T-helper 22 cell (primary cell): Measurements from ENCODE around the gene KIAA0586.
"Not testable (repeated sequence)": the region's sequence is repeated elsewhere in the genome, so short reads cannot be mapped to it uniquely, and the experiment has no call there.

ENCODE experiments used
- DNase-seq: peaks from one replicate; pipeline ENCODE4 v3.0.0-alpha.2; 2020; ENCODE audit warnings: low read depth

The KIAA0586 gene

GRCh38 chr14:58549105-58549757 is 121.7 kb downstream of the KIAA0586 start:
- DNase-seq, result no peak

GRCh38 chr14:58553959-58554358 is 126.4 kb downstream of the KIAA0586 start:
- DNase-seq, result no peak

GRCh38 chr14:58555647-58556046 is 128.1 kb downstream of the KIAA0586 start:
- DNase-seq, result no peak

- no peak for DNase-seq
Measured at GRCh38 chr14:58557242-58557641, 129.7 kb downstream of the KIAA0586 start.

- no peak for DNase-seq
Measured at GRCh38 chr14:58560208-58560607, 132.7 kb downstream of the KIAA0586 start.

DNA sequence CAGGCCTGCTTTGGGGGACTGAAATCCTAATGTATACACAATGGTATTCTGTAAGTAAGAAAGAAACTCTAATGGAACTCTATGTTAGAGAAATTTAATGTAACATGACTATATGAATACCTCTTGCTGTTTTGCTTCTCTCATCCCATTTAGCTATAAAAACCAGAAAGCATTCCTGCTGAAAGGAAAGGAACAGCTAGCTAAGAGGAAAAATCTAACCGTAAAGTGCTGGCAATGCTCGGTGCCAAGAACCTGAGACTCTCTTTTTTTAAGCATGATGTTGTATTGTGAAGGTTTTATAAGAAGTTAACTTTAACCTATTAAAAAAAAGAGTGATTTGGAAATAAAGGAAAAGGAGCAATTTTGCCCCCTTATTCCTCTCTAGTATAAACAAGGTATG is 134.6 kb downstream of the KIAA0586 start:
- no peak for DNase-seq

- no peak for DNase-seq
Measured at GRCh38 chr14:58563978-58564377, 136.5 kb downstream of the KIAA0586 start.

- DNase-seq, result no peak
Measured at GRCh38 chr14:58565832-58566231, 138.3 kb downstream of the KIAA0586 start.

DNA sequence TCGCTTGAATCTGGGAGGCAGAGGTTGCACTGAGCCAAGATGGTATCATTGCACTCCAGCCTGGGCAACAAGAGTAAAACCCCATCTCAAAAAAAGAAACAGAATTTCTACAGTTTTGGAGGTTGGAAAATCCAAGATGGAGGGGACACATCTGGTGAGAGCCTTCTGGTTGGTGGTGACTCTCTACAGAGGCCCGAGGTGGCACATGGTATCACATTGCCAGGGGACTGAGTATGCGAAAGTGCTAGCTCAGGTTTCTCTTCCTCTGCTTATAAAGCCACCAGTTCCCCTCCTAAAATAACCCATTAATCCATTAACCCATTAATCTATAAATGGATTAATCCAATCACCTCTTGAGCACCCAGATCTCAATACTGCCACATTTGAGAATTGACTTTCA is 139.5 kb downstream of the KIAA0586 start:
- no peak for DNase-seq

DNA sequence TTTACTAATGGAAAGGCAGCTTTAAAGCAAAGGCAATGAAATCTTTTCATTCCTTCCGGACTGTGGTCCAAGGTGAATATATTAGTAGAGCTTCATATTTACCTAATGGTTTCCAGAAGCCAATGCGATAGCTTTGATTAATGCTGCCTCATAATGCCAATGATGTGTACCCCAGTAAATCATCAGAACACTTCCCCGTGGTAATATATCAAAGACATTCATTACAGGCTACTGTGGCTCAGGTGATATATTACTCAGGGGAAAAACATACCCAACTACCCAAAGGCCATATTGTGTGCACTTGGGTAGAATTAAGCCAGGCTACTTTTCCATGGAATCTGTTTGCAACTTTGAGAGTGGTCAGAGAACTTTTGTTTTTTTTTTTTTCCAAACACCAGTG is 140.8 kb downstream of the KIAA0586 start:
- no peak for DNase-seq

GRCh38 chr14:58571256-58571655 is 143.7 kb downstream of the KIAA0586 start:
- no peak for DNase-seq

GRCh38 chr14:58571769-58572472 is 144.4 kb downstream of the KIAA0586 start:
- DNase-seq, result no peak

- no peak for DNase-seq
Measured at GRCh38 chr14:58572473-58572853, 144.9 kb downstream of the KIAA0586 start.

DNA sequence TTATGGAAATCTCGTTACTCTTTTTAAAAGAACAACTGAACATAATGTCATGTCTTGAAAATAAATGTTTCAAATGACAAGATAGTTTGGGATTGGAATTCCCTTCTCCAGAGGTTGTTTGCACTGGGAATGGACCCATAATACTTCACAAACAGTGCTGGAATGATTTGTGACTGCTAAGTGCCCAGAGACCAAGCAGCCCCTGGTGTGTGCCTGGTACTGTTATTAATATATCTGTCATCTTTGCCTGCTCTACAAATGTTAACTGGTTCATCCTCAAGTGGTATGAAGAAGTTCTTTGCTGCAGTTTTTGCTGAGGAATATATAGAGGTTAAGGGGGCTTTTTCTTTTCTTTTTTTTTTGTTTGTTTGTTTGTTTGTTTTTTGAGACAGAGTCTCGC is 145.3 kb downstream of the KIAA0586 start:
- no peak for DNase-seq

DNA sequence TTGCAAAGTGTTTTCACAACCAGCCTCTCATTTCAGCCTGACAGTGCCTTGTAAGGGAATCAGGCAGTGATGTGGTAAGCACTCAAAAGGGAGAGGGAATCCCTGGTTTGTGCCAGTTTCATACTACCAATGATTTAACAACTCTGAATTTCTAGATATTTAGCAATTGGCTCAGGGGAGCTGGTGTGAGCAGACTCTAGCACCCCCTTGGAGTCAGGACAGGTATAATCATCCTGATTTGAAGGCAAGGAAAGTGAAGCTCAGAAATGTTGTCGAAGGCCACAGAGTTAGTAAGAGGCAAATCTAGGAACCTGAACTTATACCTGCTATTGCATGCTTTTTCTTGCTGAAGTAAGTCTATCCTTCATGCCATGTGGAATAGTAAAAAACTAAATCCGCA is 147.1 kb downstream of the KIAA0586 start:
- DNase-seq, result no peak

DNA sequence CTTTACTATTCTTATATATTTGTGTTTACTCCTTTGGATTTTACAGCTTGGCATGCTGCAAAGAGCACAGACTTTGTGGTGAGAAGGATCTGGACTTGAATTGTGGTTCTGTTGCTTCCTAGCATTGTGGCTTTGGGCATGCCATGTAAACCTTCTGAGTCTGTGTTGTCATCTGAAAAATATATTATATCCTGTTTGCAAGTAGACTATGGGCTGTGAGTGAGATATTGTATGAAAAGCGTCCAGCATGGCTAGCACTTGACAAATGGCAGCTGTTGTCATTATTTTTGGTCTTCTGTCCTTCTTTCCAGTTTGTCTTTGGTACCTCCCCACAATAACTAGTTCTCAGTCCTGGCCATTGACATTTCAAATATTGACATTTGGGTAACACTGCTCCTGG is 148.4 kb downstream of the KIAA0586 start:
- no peak for DNase-seq

DNA sequence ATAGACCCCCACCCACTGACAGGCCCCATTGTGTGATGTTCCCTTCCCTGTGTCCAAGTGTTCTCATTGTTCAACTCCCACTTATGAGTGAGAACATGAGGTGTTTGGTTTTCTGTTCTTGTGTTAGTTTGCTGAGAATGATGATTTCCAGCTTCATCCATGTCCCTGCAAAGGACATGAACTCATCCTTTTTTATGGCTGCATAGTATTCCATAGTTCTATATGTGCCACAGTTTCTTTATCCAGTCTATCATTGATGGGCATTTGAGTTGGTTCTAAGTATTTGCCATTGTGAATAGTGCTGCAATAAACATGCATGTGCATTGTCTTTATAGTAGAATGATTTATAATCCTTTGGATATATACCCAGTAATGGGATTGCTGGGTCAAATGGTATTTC is 152.5 kb downstream of the KIAA0586 start:
- DNase-seq, result not testable (repeated sequence)

DNA sequence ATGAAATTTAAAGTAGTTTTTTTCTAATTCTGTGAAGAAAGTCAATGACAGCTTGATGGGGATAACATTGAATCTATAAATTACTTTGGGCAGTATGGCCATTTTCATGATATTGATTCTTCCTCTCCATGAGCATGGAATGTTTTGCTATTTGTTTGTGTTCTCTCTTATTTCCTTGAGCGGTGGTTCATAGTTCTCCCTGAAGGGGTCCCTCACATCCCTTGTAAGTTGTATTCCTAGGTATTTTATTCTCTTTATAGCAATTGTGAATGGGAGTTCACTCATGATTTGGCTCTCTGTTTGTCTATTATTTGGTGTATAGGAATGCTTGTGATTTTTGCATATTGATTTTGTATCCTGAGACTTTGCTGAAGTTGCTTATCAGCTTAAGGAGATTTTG is 153.9 kb downstream of the KIAA0586 start:
- not testable (repeated sequence) for DNase-seq

DNA sequence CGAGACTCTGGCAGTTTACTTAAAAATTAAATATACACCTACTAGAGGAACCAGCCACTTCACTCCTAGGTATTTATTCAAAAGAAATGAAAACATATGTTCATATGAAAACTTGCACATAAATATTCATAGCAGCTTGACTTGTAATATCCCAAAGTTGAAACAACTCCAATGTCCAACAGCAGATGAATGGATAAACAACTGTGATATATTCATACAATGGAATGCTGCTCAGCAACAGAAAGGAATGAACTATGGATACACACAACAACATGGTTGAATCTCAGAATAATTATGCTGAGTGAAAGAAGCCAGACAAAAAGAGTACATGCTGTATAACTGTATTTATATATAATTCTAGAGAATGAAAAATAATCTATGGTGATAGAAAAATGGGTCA is 156.9 kb downstream of the KIAA0586 start:
- no peak for DNase-seq

DNA sequence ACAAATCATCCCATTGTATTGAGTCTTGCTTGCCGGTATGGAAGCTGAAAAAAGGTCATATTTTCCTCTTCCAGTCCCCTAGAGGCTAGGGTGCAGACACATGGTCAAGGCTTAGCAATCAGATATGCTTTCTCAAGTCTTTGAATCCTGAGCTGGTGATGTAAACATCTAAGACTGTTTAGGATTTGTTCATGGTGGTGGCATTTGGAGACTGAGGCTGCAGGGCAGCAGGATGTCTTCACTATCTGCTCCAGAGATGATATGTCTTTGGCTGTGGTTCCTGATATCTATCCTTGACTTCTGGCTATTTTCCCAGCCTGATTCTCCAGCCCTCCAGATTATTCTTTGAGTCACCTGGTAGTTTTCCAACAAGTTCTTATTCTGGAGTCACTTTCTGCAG is 159.8 kb downstream of the KIAA0586 start:
- DNase-seq, result no peak

GRCh38 chr14:58588321-58588720 is 160.8 kb downstream of the KIAA0586 start:
- not testable (repeated sequence) for DNase-seq

- no peak for DNase-seq
Measured at GRCh38 chr14:58593977-58594376, 166.5 kb downstream of the KIAA0586 start.

DNA sequence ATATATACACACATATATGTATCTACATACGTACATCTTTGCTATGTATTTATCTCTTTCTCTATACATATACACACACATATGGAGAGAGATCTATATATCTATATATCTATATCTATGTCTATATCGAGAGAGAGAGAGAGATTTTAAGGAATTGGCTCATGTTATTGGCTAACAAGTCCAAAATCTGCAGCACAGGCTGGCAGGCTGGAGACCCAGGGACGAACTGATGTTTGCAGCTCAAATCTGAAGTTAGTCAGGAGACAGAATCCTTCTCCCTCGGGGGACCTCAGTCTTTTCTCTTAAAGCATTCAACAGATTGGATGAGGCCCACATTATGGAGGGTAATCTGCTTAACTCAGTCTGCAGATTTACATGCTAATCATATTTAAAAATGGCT is 169.5 kb downstream of the KIAA0586 start:
- DNase-seq, result no peak
